GM18951 (cell line): ENCODE data around the gene LAMA4.

Experiments
- POLR2A ChIP-seq: IDR thresholded peaks from 4 replicates; pipeline ENCODE4 v1.6.1; 2011; ENCODE audit warnings: mild to moderate bottlenecking; ENCODE audit not compliant: insufficient read length, insufficient read depth; ENCODE audit errors: extremely low read depth
- in situ Hi-C: fragments of 300-500 bp; cut with MboI; formaldehyde crosslinking; loops from one replicate; pipeline ENCODE4 v1.12.0; 2022; ENCODE audit warnings: low sequenced_read_pairs, mixed read lengths, inconsistent platforms; ENCODE audit not compliant: unreplicated experiment

LAMA4 gene

DNA sequence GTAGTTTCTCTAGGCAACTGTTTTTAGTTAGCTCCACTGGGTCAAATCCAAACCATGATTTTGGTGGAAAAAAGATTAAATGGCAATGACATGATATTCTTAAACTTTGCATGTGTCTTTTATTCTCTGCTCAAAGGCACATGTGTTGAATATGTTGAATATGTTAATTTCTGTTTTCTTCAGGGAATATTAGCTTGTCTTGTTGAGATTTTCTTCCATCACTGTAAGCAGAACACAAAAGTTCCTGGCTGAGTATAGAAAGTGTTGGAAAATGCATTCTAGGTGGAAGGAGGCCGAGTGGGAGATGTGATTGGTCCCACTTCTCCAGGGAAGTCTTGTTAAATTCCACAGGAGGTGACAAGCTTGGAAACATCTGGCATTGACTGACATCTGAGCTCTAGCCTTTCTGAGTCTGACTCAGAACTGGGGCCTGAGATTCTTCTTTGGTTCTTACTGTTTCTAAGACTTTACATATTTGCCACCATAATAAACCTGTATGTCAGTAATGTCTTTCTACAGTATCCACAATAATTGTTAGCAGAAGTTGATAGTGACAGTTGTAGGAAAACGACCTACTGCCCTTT lies 81.1 kb downstream of the LAMA4 start:
- in situ Hi-C loops: loop anchor here (10.0 kb wide), 1 partner anchor 141 kb away; no protein-coding TSS in a partner anchor
- TF ChIP-seq POLR2A: no peak

GRCh38 chr6:112172540-112172939 lies 81.8 kb downstream of the LAMA4 start:
- in situ Hi-C loops: loop anchor here (10.0 kb wide), 1 partner anchor 142 kb away; no protein-coding TSS in a partner anchor
- no peak for TF ChIP-seq POLR2A

DNA sequence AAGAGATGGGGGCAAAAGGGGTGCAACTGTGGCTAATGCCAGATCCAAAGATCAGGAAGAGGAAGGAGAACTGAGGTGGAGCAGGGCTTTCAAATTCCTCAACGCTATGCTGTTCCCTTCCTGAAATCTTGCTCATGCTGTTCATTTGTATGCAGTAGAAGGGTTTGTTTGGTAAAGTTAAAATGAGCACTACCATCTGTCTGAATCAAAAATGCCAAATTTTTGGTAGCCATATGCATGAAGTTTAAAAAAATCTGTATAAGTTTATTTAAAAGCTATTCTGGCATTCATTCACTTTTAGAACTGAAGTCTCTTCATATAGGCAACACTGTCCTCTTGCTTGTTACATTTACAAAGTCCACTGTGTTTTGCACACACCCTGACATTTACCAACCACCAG lies 84.8 kb downstream of the LAMA4 start:
- TF ChIP-seq POLR2A: no peak
- in situ Hi-C loops: no loop called here

- in situ Hi-C loops: no loop called here
- no peak for TF ChIP-seq POLR2A
Measured at GRCh38 chr6:112163295-112164257, 90.8 kb downstream of the LAMA4 start.

DNA sequence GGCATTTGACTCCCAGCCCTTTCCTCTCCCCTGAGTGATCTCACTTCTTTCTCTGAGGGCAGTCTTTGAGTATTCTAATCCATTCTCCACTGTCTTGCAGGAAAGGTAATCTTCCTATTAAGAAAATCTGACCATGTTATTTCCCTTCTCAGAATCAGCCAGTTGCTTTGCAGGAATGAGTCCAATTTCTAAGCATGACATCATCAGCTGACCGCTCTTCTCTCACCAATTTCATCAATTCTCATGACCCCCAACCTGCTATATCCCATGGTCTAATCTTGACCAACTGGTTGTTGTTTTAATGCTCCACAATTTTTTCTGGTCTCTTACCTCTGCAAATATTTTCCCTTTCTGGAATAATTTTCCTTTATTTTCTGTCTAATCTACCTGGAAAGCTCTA lies 93.6 kb downstream of the LAMA4 start:
- TF ChIP-seq POLR2A: no peak
- in situ Hi-C loops: no loop called here

DNA sequence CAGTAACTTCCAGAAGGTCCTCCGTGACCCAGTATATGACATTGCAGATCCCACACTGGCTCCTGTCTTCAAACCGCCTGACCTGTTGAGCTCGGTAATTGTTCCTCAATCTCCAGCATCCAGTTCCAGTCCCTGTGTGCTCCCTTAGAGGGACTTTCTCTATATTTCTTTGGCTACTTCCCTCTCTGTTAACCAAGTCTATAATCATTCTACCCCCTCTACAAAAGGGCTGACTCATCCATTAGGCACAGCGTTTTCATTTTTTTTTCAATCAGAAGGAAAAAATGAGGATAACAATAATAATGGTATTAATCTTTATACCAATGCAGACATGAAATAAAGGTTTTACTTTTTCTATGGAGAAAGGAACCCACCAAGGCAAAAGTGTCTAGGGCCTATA lies 97.7 kb downstream of the LAMA4 start:
- in situ Hi-C loops: no loop called here
- no peak for TF ChIP-seq POLR2A

DNA sequence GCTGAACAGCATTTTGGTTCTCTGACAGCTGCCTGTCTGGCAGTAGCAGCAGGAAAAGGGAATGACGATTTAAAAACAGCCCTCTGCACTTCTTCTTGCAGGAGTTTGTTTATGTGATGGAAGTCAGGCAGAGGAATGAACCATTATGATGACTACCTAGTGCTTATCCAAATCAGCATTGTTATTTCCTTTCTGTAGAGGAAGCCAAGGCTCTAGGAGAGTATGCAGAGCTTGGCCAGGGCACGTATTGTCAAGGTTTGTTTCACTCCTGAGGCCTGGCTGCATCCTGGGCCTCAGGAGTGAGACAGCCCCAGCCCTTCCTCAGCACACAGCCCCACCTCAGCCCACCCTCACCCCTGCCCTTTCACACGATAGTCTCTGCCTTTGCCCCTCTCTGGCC lies 98.5 kb downstream of the LAMA4 start:
- no peak for TF ChIP-seq POLR2A
- in situ Hi-C loops: no loop called here

- TF ChIP-seq POLR2A: no peak
Measured at GRCh38 chr6:112154711-112155110, 99.7 kb downstream of the LAMA4 start.

GRCh38 chr6:112153926-112154607 lies 100.3 kb downstream of the LAMA4 start:
- in situ Hi-C loops: no loop called here

More at GRCh38 chr6:112154711-112155110, 99.7 kb downstream of the LAMA4 start:
- in situ Hi-C loops: no loop called here

DNA sequence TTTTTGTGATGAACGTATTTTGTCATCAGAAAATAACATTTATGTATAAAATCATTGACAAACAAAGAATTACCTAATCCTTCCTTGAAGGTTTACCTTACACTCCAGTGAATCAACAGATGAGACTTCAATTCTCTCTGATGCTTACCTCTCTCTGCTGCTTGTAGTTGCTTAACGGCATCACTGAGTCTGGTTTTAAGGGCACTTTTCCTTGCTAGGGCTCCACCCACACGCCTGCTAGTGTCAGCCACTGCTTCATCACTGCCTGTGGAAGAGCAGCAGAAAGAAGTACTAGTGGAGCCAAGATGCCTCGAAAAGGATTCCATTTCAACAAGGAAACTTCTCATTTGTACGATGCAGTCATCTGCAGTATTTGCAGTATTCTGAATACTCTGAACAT lies 104.0 kb downstream of the LAMA4 start:
- TF ChIP-seq POLR2A: no peak
- in situ Hi-C loops: no loop called here

More at GRCh38 chr6:112153926-112154607, 100.3 kb downstream of the LAMA4 start:
- no peak for TF ChIP-seq POLR2A

DNA sequence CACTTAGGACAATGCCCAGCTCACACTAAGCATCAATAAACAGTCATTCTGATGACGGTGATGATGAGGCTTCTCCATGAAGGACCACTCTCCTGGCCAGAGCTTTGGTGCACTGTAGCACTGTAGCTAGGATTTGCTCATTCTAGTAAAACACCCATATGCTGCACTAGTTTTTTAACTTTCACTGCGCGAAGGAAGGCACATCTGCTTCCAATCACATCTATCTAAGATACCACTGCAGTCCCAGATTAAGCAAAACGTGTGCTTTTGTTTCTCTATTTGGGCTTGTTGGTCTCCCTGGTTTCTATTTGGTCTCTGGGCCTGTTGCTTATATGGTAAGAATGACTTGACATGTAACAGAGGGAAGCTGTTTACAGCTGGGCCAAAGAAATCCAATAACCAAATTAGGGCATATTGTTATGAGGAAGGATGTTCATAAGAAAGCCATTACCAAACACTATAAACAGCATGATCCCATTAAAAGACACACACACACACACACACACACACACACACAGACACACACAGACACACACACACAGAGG lies 104.6 kb downstream of the LAMA4 start:
- no peak for TF ChIP-seq POLR2A
- in situ Hi-C loops: no loop called here

- in situ Hi-C loops: no loop called here
- TF ChIP-seq POLR2A: no peak
Measured at GRCh38 chr6:112149236-112149635, 105.1 kb downstream of the LAMA4 start.

GRCh38 chr6:112148103-112148502 lies 106.3 kb downstream of the LAMA4 start:
- no peak for TF ChIP-seq POLR2A
- in situ Hi-C loops: no loop called here
